Fibroblast of lung (primary cell): ENCODE results near the gene ROBO1.

Experiments used
- CTCF ChIP-seq, 2 donors: IDR thresholded peaks in 1 of 2; conservative IDR thresholded peaks in 1 of 2; 1 replicate in 1 of 2; 2 replicates in 1 of 2; pipeline ENCODE4 v1.5.1; 2011 to 2012; ENCODE audit warnings: low read length in 2 of 2, control low read depth in 1 of 2, inconsistent platforms in 1 of 2, low read depth in 1 of 2, mild to moderate bottlenecking in 1 of 2
- EZH2 ChIP-seq: IDR thresholded peaks from 2 replicates; pipeline ENCODE4 v1.5.1; 2012; ENCODE audit warnings: low read length, control low read depth, mild to moderate bottlenecking; ENCODE audit errors: missing control alignments

- TF ChIP-seq CTCF (conservative IDR thresholded peaks at IDR 0.05 in 1 of 2, IDR thresholded peaks at IDR 0.05 in 1 of 2; ENCODE audit: low read depth in 1 of 2, low read length in 2 of 2): no peak
- no peak for TF ChIP-seq EZH2
Observed at GRCh38 chr3:79337798-79338197, 430.0 kb downstream of the ROBO1 start.
